Stomach smooth muscle (tissue), 2 donors: ENCODE results near the gene BFSP1.

Experiments
- H3K27ac ChIP-seq: one replicate; pipeline ENCODE4 v1.7.0; 2013; ENCODE audit warnings: mild to moderate bottlenecking, low read length, inconsistent platforms
- H3K27me3 ChIP-seq, 2 donors: one replicate each; pipeline ENCODE4 v1.7.0; 2013; ENCODE audit warnings: low read length in 2 of 2; ENCODE audit not compliant: insufficient read depth in 2 of 2, control insufficient read depth in 1 of 2
- H3K36me3 ChIP-seq, 2 donors: one replicate each; pipeline ENCODE4 v1.7.0; 2013; ENCODE audit warnings: low read length in 2 of 2; ENCODE audit not compliant: control insufficient read depth in 2 of 2, insufficient read depth in 2 of 2
- H3K4me1 ChIP-seq: one replicate; pipeline ENCODE4 v1.7.0; 2013; ENCODE audit warnings: low read length; ENCODE audit not compliant: control insufficient read depth, insufficient read depth
- H3K4me3 ChIP-seq, 2 donors: one replicate each; pipeline ENCODE4 v1.7.0; 2013; ENCODE audit warnings: low read length in 2 of 2
- H3K9ac ChIP-seq, 2 donors: one replicate each; pipeline ENCODE4 v1.7.0; 2013; ENCODE audit warnings: low read length in 2 of 2, mild to moderate bottlenecking in 1 of 2
- H3K9me3 ChIP-seq, 2 donors: one replicate each; pipeline ENCODE4 v1.7.0; 2013; ENCODE audit warnings: low read length in 2 of 2; ENCODE audit not compliant: control insufficient read depth in 2 of 2
- donor health status: healthy.
- donor health status: Pancreatic carcinoma.

BFSP1 gene

DNA sequence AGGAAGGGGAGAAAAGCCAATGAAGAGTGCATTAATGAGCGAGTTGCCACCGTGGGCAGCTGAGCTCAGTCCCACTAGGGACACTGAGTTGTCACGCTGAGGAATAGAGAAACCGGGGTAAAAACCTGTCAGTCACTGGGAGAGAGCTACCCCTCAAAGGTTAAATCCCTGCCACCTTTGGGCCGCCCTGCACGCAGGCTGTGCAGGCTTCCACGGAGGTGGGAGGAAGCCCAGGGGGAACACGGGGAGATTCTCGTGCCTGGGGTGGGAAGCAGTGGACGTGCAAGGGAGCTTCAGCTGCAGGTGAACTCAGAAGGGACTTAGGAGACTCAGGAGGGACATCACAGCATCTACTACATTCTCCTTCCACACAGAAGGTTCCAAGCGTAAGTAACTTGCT is 50.5 kb downstream of the BFSP1 start:
- H3K9ac ChIP-seq, result no peak overlapping the region

DNA sequence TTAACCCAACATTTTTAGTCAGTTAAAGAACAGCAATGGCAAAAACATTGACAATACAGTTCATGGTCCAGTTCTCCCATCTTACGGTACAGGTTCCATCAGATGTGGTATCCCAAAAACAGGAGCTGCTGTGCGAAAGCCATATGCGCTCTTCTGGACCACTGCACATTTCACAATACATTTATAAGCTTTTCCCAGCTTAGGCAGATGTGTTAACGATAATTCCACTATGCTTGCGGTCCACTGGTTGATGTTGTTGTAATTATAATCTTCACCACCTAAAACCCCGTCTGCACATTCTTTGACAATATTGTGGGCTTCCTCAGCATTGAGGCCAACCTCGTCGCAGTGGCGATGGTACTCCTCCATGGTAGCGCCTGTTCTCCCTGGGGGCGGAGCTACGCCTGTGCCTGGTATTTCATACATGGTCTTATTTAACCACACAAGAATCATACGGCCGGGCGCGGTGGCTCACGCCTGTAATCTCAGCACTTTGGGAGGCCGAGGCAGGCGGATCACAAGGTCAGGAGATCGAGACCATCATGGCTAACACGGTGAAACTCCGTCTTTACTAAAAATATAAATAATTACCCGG is 52.0 kb downstream of the BFSP1 start:
- peaks cover 0 to 2% of the 10 kb centered on the region in 2 donors for H3K27me3 ChIP-seq

More for the DNA sequence above, 50.5 kb downstream of the BFSP1 start:
- Histone ChIP-seq H3K4me3 (no peak overlapping the region), H3K4me1 (no peaks in the 10 kb centered on the region), H3K27ac (no peak overlapping the region), H3K36me3 (no peaks in the 10 kb centered on the region), H3K9me3 (peaks cover 0 to 3% of the 10 kb centered on the region in 2 donors), H3K27me3 (peaks cover 0 to 2% of the 10 kb centered on the region in 2 donors)

DNA sequence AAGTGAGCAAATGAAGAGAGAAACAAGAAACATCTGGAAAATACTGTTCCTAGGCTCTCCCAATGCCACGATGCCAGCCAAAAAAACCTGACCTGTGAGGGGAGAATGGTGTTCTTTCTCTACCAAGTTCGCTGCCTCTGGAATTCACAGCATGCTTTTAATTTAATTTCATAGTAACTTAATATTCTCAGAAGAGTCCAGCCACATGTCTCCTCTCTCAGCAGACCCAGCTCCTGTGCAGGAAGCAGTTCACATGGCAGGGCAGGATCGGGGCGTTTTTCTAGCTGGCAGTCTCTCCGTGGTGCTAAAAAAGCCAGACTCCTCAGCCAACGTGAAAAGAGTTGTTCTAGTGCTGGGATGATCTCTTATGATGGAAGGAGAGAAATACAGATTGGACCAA is 57.5 kb downstream of the BFSP1 start:
- Histone ChIP-seq H3K4me1 (no peaks in the 10 kb centered on the region), H3K27ac (no peak overlapping the region), H3K9ac (no peak overlapping the region), H3K9me3 (no peaks in the 10 kb centered on the region), H3K36me3 (no peaks in the 10 kb centered on the region), H3K27me3 (peaks cover 0 to 3% of the 10 kb centered on the region in 2 donors), H3K4me3 (no peak overlapping the region)

More for the DNA sequence above, 52.0 kb downstream of the BFSP1 start:
- H3K36me3 ChIP-seq, result no peaks in the 10 kb centered on the region
- H3K27ac ChIP-seq, result no peak overlapping the region
- no peak overlapping the region for H3K9ac ChIP-seq
- no peaks in the 10 kb centered on the region for H3K9me3 ChIP-seq
- H3K4me3 ChIP-seq, result no peak overlapping the region
- no peaks in the 10 kb centered on the region for H3K4me1 ChIP-seq

DNA sequence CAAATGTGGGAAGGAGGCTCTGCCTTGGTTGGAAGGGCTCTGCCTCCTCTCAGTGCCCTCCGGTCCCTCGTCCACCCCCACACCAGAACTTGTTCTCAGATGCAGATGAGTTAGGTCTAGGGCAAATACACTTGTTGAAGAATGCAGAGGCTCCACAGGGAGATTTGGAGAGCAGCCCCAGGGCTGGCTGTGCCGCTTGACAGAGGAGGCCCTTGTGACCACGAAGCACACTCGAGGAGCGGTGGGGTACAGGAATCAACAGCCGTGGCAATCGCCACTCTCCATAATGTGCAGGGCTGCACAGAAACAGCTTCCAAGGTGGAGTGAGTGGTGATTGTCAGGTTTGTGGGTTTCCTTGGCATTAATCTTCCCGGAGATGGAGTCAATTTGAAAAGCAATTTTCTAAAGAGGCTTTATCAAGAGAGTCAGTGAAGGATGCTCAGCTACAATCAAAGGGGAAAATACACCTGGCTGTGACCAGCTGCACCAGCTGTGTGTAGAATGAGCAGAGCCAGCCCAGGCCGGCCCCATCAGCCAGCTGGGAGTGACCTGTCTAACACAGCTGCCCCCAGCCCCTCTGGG is 59.5 kb downstream of the BFSP1 start:
- Histone ChIP-seq H3K27me3 (peaks cover 0 to 3% of the 10 kb centered on the region in 2 donors), H3K9me3 (no peaks in the 10 kb centered on the region), H3K9ac (no peak overlapping the region), H3K4me3 (no peak overlapping the region), H3K36me3 (no peaks in the 10 kb centered on the region), H3K4me1 (no peaks in the 10 kb centered on the region), H3K27ac (no peak overlapping the region)

DNA sequence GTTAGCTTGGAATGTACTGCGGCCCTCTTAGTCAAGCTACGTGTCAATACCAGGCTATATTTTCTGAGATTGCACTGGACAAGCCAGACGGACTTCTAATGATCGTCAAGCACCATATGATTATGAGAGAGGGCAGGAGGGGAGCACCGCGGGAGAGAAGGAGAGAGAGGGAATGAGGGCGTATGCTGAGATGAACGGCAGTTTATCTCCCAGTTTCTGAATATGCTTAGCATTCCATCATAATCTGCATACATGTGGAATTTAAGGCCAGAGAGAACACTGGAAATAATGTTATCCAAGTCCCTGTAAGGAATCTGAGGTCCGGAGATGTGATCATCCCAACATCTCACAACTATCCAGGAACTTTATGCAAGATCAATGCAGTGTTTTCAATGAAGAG is 60.2 kb downstream of the BFSP1 start:
- no peaks in the 10 kb centered on the region for H3K4me1 ChIP-seq
- no peak overlapping the region for H3K4me3 ChIP-seq
- H3K9me3 ChIP-seq, result no peaks in the 10 kb centered on the region
- H3K27me3 ChIP-seq, result peaks cover 0 to 3% of the 10 kb centered on the region in 2 donors
- no peaks in the 10 kb centered on the region for H3K36me3 ChIP-seq
- no peak overlapping the region for H3K27ac ChIP-seq
- no peak overlapping the region for H3K9ac ChIP-seq

DNA sequence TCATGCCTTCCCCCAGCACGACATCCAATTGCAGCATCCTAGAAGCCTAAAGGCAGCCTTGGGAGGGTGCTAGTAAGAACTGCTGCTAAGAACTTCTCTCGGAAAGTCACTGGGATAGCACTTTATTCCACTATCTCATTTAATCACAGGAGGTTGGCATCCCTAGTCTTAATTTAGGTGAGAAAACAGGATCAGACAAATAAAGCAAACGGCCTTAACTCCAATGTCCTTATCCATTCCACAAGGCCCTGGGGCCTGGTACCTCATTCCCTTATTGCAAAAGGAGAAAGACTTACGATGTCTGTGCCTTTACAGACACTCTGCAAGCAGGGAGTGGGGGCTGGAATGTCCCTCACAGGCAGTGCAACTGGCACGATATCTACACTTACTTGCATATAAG is 60.7 kb downstream of the BFSP1 start:
- no peaks in the 10 kb centered on the region for H3K36me3 ChIP-seq
- no peaks in the 10 kb centered on the region for H3K4me1 ChIP-seq
- peaks cover 0 to 3% of the 10 kb centered on the region in 2 donors for H3K27me3 ChIP-seq
- H3K4me3 ChIP-seq, result no peak overlapping the region
- H3K9ac ChIP-seq, result no peak overlapping the region
- H3K27ac ChIP-seq, result no peak overlapping the region
- H3K9me3 ChIP-seq, result no peaks in the 10 kb centered on the region

DNA sequence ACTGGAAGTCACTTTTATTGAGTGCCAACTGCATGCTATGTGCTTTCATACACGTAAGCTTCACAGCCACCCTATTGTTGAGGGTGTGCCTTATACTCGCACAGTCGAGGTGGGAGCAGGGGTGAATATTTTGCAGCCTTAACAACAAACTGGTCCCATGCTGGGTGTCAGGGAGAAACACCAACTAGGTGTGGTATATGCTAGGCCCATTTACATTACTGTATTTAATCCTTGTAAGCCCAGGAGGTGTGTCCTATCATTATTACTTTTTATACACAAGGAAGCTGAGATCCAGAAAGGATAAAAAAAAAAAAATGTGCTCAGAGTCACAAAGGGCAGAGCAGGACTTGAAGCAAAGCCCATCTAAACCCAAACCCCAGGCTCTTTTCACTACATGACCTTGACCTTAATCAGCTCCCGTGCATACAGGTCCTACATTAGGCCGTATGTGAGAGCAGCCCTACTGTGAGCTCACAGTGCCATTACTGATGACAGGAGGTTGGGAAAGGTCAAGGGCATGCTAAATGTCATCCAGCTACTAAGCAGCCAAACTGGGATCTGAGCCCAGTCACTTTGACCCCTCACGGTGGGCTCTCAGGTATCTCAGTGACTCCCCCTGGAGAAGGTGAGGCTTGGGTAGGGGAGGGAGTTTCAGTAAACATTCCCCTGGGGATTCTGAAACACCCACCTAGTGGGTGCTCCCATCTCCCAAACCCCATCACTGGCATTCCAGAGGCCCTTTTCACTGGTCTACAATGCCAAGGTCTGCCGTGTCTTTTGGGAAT is 61.7 kb downstream of the BFSP1 start:
- no peak overlapping the region for H3K27ac ChIP-seq
- H3K36me3 ChIP-seq, result no peaks in the 10 kb centered on the region
- H3K4me1 ChIP-seq, result no peaks in the 10 kb centered on the region

DNA sequence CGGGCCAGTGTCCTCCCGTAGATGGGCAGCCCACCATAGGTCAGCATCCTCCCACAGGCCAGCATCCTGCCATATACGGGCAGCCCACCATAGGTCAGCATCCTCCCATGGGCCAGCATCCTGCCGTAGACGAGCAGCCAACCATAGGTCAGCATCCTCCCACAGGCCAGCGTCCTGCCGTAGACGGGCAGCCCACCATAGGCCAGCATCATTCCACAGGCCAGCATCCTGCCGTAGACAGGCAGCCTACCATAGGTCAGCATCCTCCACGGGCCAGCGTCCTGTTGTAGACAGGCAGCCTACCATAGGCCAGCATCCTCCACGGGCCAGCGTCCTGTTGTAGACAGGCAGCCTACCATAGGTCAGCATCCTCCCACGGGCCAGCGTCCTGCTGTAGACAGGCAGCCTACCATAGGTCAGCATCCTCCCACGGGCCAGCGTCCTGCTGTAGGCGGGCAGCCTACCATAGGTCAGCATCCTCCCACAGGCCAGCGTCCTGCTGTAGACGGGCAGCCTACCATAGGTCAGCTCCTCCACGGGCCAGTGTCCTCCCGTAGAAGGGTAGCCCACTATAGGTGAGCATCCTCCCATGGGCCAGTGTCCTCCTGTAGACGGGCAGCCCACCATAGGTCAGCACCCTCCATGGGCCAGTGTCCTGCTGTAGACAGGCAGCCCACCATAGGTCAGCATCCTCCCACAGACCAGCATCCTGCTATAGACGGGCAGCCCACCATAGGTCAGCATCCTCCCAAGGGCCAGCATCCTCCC is 62.9 kb downstream of the BFSP1 start:
- Histone ChIP-seq H3K4me3 (no peak overlapping the region), H3K36me3 (no peaks in the 10 kb centered on the region), H3K9me3 (no peaks in the 10 kb centered on the region), H3K27ac (no peak overlapping the region), H3K9ac (no peak overlapping the region), H3K27me3 (no peaks in the 10 kb centered on the region), H3K4me1 (no peaks in the 10 kb centered on the region)

More for the DNA sequence above, 61.7 kb downstream of the BFSP1 start:
- no peak overlapping the region for H3K4me3 ChIP-seq
- H3K9ac ChIP-seq, result no peak overlapping the region
- H3K9me3 ChIP-seq, result no peaks in the 10 kb centered on the region
- H3K27me3 ChIP-seq, result peaks cover 0 to 3% of the 10 kb centered on the region in 2 donors

DNA sequence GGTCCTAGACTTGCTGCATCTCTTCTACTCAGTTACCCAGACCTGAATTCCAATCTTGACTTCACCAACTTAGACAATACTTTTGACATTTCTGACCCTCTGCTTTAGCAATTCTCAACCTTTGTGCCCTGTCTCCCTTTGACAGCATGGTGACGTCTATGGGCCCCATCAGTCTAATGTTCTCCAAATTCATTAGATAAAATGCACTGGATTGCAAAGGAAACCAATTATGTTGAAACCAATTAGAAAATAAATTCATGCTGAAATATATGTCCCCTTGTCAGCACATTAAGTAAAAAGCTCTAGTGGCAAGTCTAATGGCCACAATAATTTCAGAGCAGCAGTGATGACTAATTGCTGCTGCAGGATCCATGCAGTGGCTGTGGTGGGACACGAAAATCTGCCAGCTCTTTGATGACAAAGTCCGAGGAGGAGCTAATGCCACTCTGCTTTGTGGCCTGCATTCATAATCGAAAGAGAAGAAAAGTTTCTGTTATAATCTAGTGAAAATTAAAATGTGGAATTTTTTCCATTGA is 64.0 kb downstream of the BFSP1 start:
- Histone ChIP-seq H3K27me3 (no peaks in the 10 kb centered on the region), H3K4me3 (no peak overlapping the region), H3K9ac (no peak overlapping the region), H3K36me3 (no peaks in the 10 kb centered on the region), H3K27ac (no peak overlapping the region), H3K4me1 (no peaks in the 10 kb centered on the region), H3K9me3 (no peaks in the 10 kb centered on the region)

DNA sequence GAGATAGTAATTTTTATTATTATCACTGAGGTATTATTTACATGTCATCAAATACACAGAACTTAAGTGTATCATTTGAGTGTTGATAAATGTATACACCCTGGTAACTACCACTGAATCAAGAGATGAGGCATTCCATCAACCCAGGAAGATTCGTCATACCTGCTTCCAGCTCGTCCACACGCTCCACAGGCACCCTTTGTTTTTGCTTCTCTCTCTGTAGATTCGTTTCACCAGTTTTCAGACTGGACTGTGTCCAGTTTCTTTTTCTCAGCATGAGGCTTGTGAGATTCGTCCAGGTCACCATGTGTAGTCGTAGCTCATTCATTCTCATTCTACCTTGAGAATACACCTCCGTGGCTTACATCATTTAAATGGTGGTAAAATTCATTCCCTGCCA is 64.5 kb downstream of the BFSP1 start:
- H3K27me3 ChIP-seq, result peaks cover 0 to 2% of the 10 kb centered on the region in 2 donors
- no peaks in the 10 kb centered on the region for H3K9me3 ChIP-seq
- H3K9ac ChIP-seq, result no peak overlapping the region
- H3K4me1 ChIP-seq, result no peaks in the 10 kb centered on the region
- no peak overlapping the region for H3K4me3 ChIP-seq
- no peaks in the 10 kb centered on the region for H3K36me3 ChIP-seq
- H3K27ac ChIP-seq, result no peak overlapping the region
